ENCODE measurements around the gene PDE8A. TPM values are rescaled to one million over a fixed set of nuclear protein-coding genes. Genes with fewer than 3 reads are reported as not detected.
"Not testable (repeated sequence)": the region's sequence is repeated elsewhere in the genome, so short reads cannot be mapped to it uniquely, and the experiment has no call there.

Gene PDE8A
- total RNA-seq, 1 experiment from 2014 or later: 40.0 TPM

GRCh38 chr15:85171736-85172135 is 190.1 kb downstream of the PDE8A start:
- BruUV-seq (replicated peaks): no TSS peak
- H3K27ac ChIP-seq (ENCODE audit: low read length): no peak overlapping the region
- in situ Hi-C loops (cut with HindIII; ENCODE audit: low pct_unique_long_range_greater_than_20kb, low sequenced_read_pairs) (no loop called here), intact Hi-C loops (cut with micrococcal nuclease; ENCODE audit: unreplicated experiment) (no loop called here)
- peaks cover 10% of the 10 kb centered on the region; the same call in 1 of the 2 replicates for H3K9me3 ChIP-seq (ENCODE audit: control insufficient read depth, insufficient read depth, low read depth, low read length)
- CTCF ChIA-PET: interaction anchor here (1.0 kb wide), 1 partner anchor 489 kb away, joined by 3 read pairs; no protein-coding TSS in a partner anchor
- H3K4me1 ChIP-seq (ENCODE audit: control insufficient read depth, insufficient read depth, low read length): no peaks in the 10 kb centered on the region; the same call in 1 of the 2 replicates
- H3K4me3 ChIP-seq (ENCODE audit: low read depth in 2 of 2, low read length in 2 of 2): no peak overlapping the region
- no peaks in the 10 kb centered on the region for H3K36me3 ChIP-seq (ENCODE audit: control insufficient read depth, insufficient read depth, low read length)
- POLR2A ChIA-PET: no interaction called here
- DNase-seq (ENCODE audit: low read depth, low spot score) (no peak), ATAC-seq (no peak)
- no peaks in the 10 kb centered on the region; the same call in 1 of the 2 replicates for H3K27me3 ChIP-seq (ENCODE audit: control insufficient read depth, insufficient read depth, low read length)
- TF ChIP-seq CTCF (IDR thresholded peaks at IDR 0.05) (no peak), TCF7L2 (IDR thresholded peaks at IDR 0.05; ENCODE audit: low read depth, low read length) (no peak), SIN3A (IDR thresholded peaks at IDR 0.05; ENCODE audit: borderline replicate concordance, insufficient read depth, low read depth, low read length) (no peak), POLR2AphosphoS5 (IDR thresholded peaks at IDR 0.05; ENCODE audit: low read depth, low read length) (no peak)
- TF ChIP-seq, protein P1, sequence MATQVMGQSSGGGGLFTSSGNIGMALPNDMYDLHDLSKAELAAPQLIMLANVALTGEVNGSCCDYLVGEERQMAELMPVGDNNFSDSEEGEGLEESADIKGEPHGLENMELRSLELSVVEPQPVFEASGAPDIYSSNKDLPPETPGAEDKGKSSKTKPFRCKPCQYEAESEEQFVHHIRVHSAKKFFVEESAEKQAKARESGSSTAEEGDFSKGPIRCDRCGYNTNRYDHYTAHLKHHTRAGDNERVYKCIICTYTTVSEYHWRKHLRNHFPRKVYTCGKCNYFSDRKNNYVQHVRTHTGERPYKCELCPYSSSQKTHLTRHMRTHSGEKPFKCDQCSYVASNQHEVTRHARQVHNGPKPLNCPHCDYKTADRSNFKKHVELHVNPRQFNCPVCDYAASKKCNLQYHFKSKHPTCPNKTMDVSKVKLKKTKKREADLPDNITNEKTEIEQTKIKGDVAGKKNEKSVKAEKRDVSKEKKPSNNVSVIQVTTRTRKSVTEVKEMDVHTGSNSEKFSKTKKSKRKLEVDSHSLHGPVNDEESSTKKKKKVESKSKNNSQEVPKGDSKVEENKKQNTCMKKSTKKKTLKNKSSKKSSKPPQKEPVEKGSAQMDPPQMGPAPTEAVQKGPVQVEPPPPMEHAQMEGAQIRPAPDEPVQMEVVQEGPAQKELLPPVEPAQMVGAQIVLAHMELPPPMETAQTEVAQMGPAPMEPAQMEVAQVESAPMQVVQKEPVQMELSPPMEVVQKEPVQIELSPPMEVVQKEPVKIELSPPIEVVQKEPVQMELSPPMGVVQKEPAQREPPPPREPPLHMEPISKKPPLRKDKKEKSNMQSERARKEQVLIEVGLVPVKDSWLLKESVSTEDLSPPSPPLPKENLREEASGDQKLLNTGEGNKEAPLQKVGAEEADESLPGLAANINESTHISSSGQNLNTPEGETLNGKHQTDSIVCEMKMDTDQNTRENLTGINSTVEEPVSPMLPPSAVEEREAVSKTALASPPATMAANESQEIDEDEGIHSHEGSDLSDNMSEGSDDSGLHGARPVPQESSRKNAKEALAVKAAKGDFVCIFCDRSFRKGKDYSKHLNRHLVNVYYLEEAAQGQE (IDR thresholded peaks at IDR 0.05; ENCODE audit: insufficient read depth in 1 of 2, low read depth in 2 of 2, low read length in 1 of 2): no peak

GRCh38 chr15:85172846-85173490 is 191.3 kb downstream of the PDE8A start:
- H3K4me1 ChIP-seq (ENCODE audit: control insufficient read depth, insufficient read depth, low read length): peaks cover 3% of the 10 kb centered on the region; the same call in 1 of the 2 replicates
- ChIA-PET CTCF (no interaction called here), POLR2A (no interaction called here)
- DNase-seq (ENCODE audit: low read depth, low spot score) (no peak), ATAC-seq (no peak)
- intact Hi-C loops (cut with micrococcal nuclease; ENCODE audit: unreplicated experiment): no loop called here
- BruUV-seq (replicated peaks): no TSS peak
- in situ Hi-C loops (cut with HindIII; ENCODE audit: low pct_unique_long_range_greater_than_20kb, low sequenced_read_pairs): no loop called here
- H3K27ac ChIP-seq (ENCODE audit: low read length): no peak overlapping the region
- H3K4me3 ChIP-seq (ENCODE audit: low read depth in 2 of 2, low read length in 2 of 2): no peak overlapping the region
- H3K27me3 ChIP-seq (ENCODE audit: control insufficient read depth, insufficient read depth, low read length): no peaks in the 10 kb centered on the region
- TF ChIP-seq CTCF (IDR thresholded peaks at IDR 0.05): no peak
- peaks cover 10% of the 10 kb centered on the region; the same call in 1 of the 2 replicates for H3K9me3 ChIP-seq (ENCODE audit: control insufficient read depth, insufficient read depth, low read depth, low read length)
- H3K36me3 ChIP-seq (ENCODE audit: control insufficient read depth, insufficient read depth, low read length): no peaks in the 10 kb centered on the region

DNA sequence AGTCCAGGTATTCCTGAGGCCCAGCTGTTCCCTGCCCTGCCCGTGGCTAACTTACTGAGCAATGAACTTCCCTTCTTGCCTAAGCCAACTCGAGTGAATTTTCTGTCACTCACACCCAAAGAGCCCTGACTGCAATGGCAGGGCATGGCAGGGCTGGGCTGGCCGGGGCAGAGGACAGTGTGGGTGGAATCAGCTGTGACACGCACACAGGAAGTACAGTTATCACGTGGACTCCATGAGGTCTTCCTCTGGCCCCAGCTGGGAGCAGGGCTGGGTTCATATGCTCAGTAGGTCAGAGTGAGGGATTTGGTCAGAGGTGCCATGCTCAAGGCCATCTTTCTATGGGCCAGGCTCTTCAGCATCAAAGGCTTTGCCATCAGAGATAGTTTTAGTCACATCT is 192.0 kb downstream of the PDE8A start:
- H3K4me1 ChIP-seq (ENCODE audit: control insufficient read depth, insufficient read depth, low read length); intact Hi-C loops (cut with micrococcal nuclease; ENCODE audit: unreplicated experiment); BruUV-seq (replicated peaks); H3K9me3 ChIP-seq (ENCODE audit: control insufficient read depth, insufficient read depth, low read depth, low read length); H3K36me3 ChIP-seq (ENCODE audit: control insufficient read depth, insufficient read depth, low read length); H3K4me3 ChIP-seq (ENCODE audit: low read depth in 2 of 2, low read length in 2 of 2); in situ Hi-C loops (cut with HindIII; ENCODE audit: low pct_unique_long_range_greater_than_20kb, low sequenced_read_pairs); ATAC-seq; POLR2A ChIA-PET; DNase-seq (ENCODE audit: low read depth, low spot score); H3K27ac ChIP-seq (ENCODE audit: low read length); CTCF ChIA-PET; H3K27me3 ChIP-seq (ENCODE audit: control insufficient read depth, insufficient read depth, low read length): not testable (repeated sequence)
